HepG2 (cell line): ENCODE data around the gene YWHAB. TPM values are rescaled to one million over a fixed set of nuclear protein-coding genes. Genes with fewer than 3 reads are reported as not detected.

ENCODE experiments used
- ATAD3A ChIP-seq: sonication (generic); formaldehyde crosslinking; IDR thresholded peaks from 2 replicates; pipeline ENCODE4 v1.4.0; 2020; ENCODE audit warnings: missing genetic modification reagents
- CERS6 ChIP-seq: sonication (generic); formaldehyde crosslinking; IDR thresholded peaks from 2 replicates; pipeline ENCODE4 v1.5.0; 2020; ENCODE audit warnings: missing genetic modification reagents
- FOXK1 ChIP-seq: sonication (generic); formaldehyde crosslinking; IDR thresholded peaks from 2 replicates; pipeline ENCODE4 v1.4.0; 2020; ENCODE audit warnings: low read depth, missing genetic modification reagents, borderline replicate concordance
- HNF1B ChIP-seq: sonication (generic); formaldehyde crosslinking; IDR thresholded peaks from 2 replicates; pipeline ENCODE4 v1.5.1; 2020; ENCODE audit warnings: mild to moderate bottlenecking, moderate library complexity, missing genetic modification reagents
- IKZF4 ChIP-seq: sonication (generic); formaldehyde crosslinking; IDR thresholded peaks from 2 replicates; pipeline ENCODE4 v1.5.1; 2020; ENCODE audit warnings: borderline replicate concordance, mild to moderate bottlenecking, low read depth, missing genetic modification reagents; ENCODE audit errors: not compliant biosample characterization
- IKZF5 ChIP-seq: IDR thresholded peaks from 2 replicates; pipeline ENCODE4 v1.6.1; 2018; ENCODE audit warnings: missing genetic modification reagents, mild to moderate bottlenecking, missing compliant biosample characterization
- JUNB ChIP-seq: sonication (generic); formaldehyde crosslinking; IDR thresholded peaks from 2 replicates; pipeline ENCODE4 v1.8.0; 2022; ENCODE audit warnings: missing genetic modification reagents, mild to moderate bottlenecking, borderline replicate concordance
- POGK ChIP-seq: sonication (generic); formaldehyde crosslinking; conservative IDR thresholded peaks from 2 replicates; pipeline ENCODE4 v1.8.0; 2022; ENCODE audit warnings: mild to moderate bottlenecking, moderate library complexity, missing genetic modification reagents
- PRMT3 ChIP-seq: sonication (generic); formaldehyde crosslinking; IDR thresholded peaks from 2 replicates; pipeline ENCODE4 v1.8.1; 2022; ENCODE audit warnings: low read depth, mild to moderate bottlenecking, moderate library complexity, missing genetic modification reagents, borderline replicate concordance
- SPEN ChIP-seq: sonication (generic); formaldehyde crosslinking; IDR thresholded peaks from 2 replicates; pipeline ENCODE4 v1.5.1; 2020; ENCODE audit warnings: low read depth, mild to moderate bottlenecking, missing genetic modification reagents
- TBX2 ChIP-seq: sonication (generic); formaldehyde crosslinking; IDR thresholded peaks from 2 replicates; pipeline ENCODE4 v1.5.0; 2020; ENCODE audit warnings: missing genetic modification reagents, mild to moderate bottlenecking, borderline replicate concordance
- THRA ChIP-seq: sonication (generic); formaldehyde crosslinking; IDR thresholded peaks from 2 replicates; pipeline ENCODE4 v1.4.0; 2020; ENCODE audit warnings: missing genetic modification reagents, borderline replicate concordance
- TRAFD1 ChIP-seq: sonication (generic); formaldehyde crosslinking; IDR thresholded peaks from 2 replicates; pipeline ENCODE4 v1.5.1; 2020; ENCODE audit warnings: missing genetic modification reagents, mild to moderate bottlenecking, borderline replicate concordance
- TSC22D2 ChIP-seq: sonication (generic); formaldehyde crosslinking; IDR thresholded peaks from 2 replicates; pipeline ENCODE4 v1.5.1; 2020; ENCODE audit warnings: missing genetic modification reagents, mild to moderate bottlenecking, borderline replicate concordance
- ZFP90 ChIP-seq: sonication (generic); formaldehyde crosslinking; IDR thresholded peaks from 2 replicates; pipeline ENCODE4 v1.8.0; 2022; ENCODE audit warnings: missing genetic modification reagents, mild to moderate bottlenecking, inconsistent platforms, borderline replicate concordance
- ZNF557 ChIP-seq: sonication (generic); formaldehyde crosslinking; IDR thresholded peaks from 2 replicates; pipeline ENCODE4 v1.4.0; 2020; ENCODE audit warnings: missing genetic modification reagents
- ZNF766 ChIP-seq: sonication (generic); formaldehyde crosslinking; IDR thresholded peaks from 2 replicates; pipeline ENCODE4 v1.5.0; 2020; ENCODE audit warnings: missing genetic modification reagents, borderline replicate concordance
- ZNF841 ChIP-seq: sonication (generic); formaldehyde crosslinking; IDR thresholded peaks from 2 replicates; pipeline ENCODE4 v1.8.1; 2023; ENCODE audit warnings: missing genetic modification reagents, borderline replicate concordance
- polyA plus RNA-seq, 8 experiments: library from polyadenylated mRNA; depleted of rRNA in 3 of 8; stranded (reverse) in 7 of 8; unstranded in 1 of 8; fragments of >200 nt; fragmentation: Illumina TruSeq in 4 of 8; extraction: Trizol in 4 of 8; gene quantifications; 2 replicates each; pipeline versions ENCODE4 v1.2.1 to v1.2.3, GENCODE V29; 2011 to 2016; ENCODE audit warnings: low read depth in 4 of 8, missing spikeins in 1 of 8, mixed read lengths in 1 of 8; ENCODE audit not compliant: insufficient read depth in 1 of 8
- total RNA-seq, 5 experiments: library from RNA; depleted of rRNA; stranded (reverse); fragments of >200 nt; fragmentation: Illumina TruSeq; extraction: Trizol; gene quantifications; 2 replicates each; pipeline ENCODE4 v1.2.3, GENCODE V29; 2016; ENCODE audit warnings: low read depth in 1 of 5

The YWHAB gene
- total and polyA plus RNA-seq, 2 of the 13 experiments (the other 11 are each of a cell fraction or from before 2014, with no cell fraction given), result 77.2 to 121 TPM

GRCh38 chr20:44885392-44886265 lies at the start of gene YWHAB (continued):
- TF ChIP-seq ZNF766 (CRISPR knock-in tag) (no peak), IKZF5 (CRISPR knock-in tag) (peak; percentile 78), POGK (peak; percentile 94), ATAD3A (CRISPR knock-in tag) (no peak), FOXK1 (peak; percentile 90; the same call in 1 of the 2 replicates), SPEN (CRISPR knock-in tag) (peak; percentile 98), IKZF4 (CRISPR knock-in tag) (peak; percentile 95), TBX2 (CRISPR knock-in tag) (peak; percentile 80; the same call in 1 of the 2 replicates), JUNB (no peak), CERS6 (CRISPR knock-in tag) (0 out of 2 replicates have a peak, but pooled peaks have one; percentile 45), ZNF557 (CRISPR knock-in tag) (no peak; the same call in 1 of the 2 replicates), ZNF841 (CRISPR knock-in tag) (no peak), TRAFD1 (CRISPR knock-in tag) (no peak), TSC22D2 (CRISPR knock-in tag) (peak; percentile 85; the same call in 1 of the 2 replicates), HNF1B (CRISPR knock-in tag) (peak; percentile 96), PRMT3 (CRISPR knock-in tag) (no peak), ZFP90 (CRISPR knock-in tag) (no peak; the same call in 1 of the 2 replicates), THRA (CRISPR knock-in tag) (peak; percentile 58; the same call in 1 of the 2 replicates)
